HG03025 (cell line): ENCODE data around the gene PDCD4.
A peak's percentile ranks its signal among the peaks of the same experiment; 100 is the strongest.
"Not testable (repeated sequence)": the region's sequence is repeated elsewhere in the genome, so short reads cannot be mapped to it uniquely, and the experiment has no call there.

Source experiments
- ATAC-seq: cut with Tn5 transposase; IDR thresholded peaks from one replicate; pipeline ENCODE4 v1.9.1; 2021; ENCODE audit warnings: mild to moderate bottlenecking, moderate library complexity; ENCODE audit not compliant: unreplicated experiment, low FRiP score

Gene PDCD4

GRCh38 chr10:110859973-110860376 lies 11.8 kb upstream of the PDCD4 start:
- ATAC-seq, result no peak

- ATAC-seq, result peak; percentile 46
Observed at GRCh38 chr10:110860576-110861241, 11.0 kb upstream of the PDCD4 start.

- ATAC-seq, result no peak
Observed at GRCh38 chr10:110861476-110861875, 10.3 kb upstream of the PDCD4 start.

- ATAC-seq, result no peak
Observed at GRCh38 chr10:110861930-110862649, 9.6 kb upstream of the PDCD4 start.

- ATAC-seq, result no peak
Observed at GRCh38 chr10:110862961-110863360, 8.8 kb upstream of the PDCD4 start.

- no peak for ATAC-seq
Observed at GRCh38 chr10:110863361-110863760, 8.4 kb upstream of the PDCD4 start.

- ATAC-seq, result no peak
Observed at GRCh38 chr10:110863956-110864355, 7.8 kb upstream of the PDCD4 start.

GRCh38 chr10:110864662-110865140 lies 7.0 kb upstream of the PDCD4 start:
- peak; percentile 52 for ATAC-seq

GRCh38 chr10:110865186-110865808 lies 6.4 kb upstream of the PDCD4 start:
- no peak for ATAC-seq

- no peak for ATAC-seq
Observed at GRCh38 chr10:110865809-110866482, 5.8 kb upstream of the PDCD4 start.

- not testable (repeated sequence) for ATAC-seq
Observed at GRCh38 chr10:110867011-110867806, 4.5 kb upstream of the PDCD4 start.

- no peak for ATAC-seq
Observed at GRCh38 chr10:110867807-110868465, 3.8 kb upstream of the PDCD4 start.

GRCh38 chr10:110868981-110869380 lies 2.7 kb upstream of the PDCD4 start:
- no peak for ATAC-seq

- ATAC-seq, result no peak
Observed at GRCh38 chr10:110870823-110871297, 868 bp upstream of the PDCD4 start.

GRCh38 chr10:110872145-110872983 lies 636 bp downstream of the PDCD4 start:
- ATAC-seq, result peak; percentile 39

GRCh38 chr10:110872984-110873923 lies 1.5 kb downstream of the PDCD4 start:
- no peak for ATAC-seq

- ATAC-seq, result no peak
Observed at GRCh38 chr10:110873951-110874350, 2.2 kb downstream of the PDCD4 start.

GRCh38 chr10:110876000-110876399 lies 4.3 kb downstream of the PDCD4 start:
- ATAC-seq, result no peak
